Keratinocyte (primary cell): ENCODE results near the gene PLSCR4. TPM values are rescaled to one million over a fixed set of nuclear protein-coding genes. Genes with fewer than 3 reads are reported as not detected.

Experiments used
- DNase-seq: peaks from one replicate; pipeline ENCODE4 v3.0.0-alpha.2; 2011; ENCODE audit warnings: low read depth, missing footprints, low spot score
- FAIRE-seq: peaks from 2 replicates; lab custom pipeline; 2011; peaks lifted over from hg19 to GRCh38; lab: Jason Lieb, UNC
- H2AFZ ChIP-seq: 2 replicates; pipeline ENCODE4 v1.6.0; 2012; ENCODE audit warnings: low read length, control low read depth, inconsistent platforms; ENCODE audit not compliant: control insufficient read depth
- H3K27ac ChIP-seq: 2 replicates; pipeline ENCODE4 v1.5.1; 2011; ENCODE audit warnings: low read length; ENCODE audit not compliant: control insufficient read depth, insufficient read depth
- H3K27me3 ChIP-seq: 3 replicates; pipeline ENCODE4 v1.6.0; 2011; ENCODE audit warnings: low read length; ENCODE audit not compliant: control insufficient read depth, insufficient read depth; ENCODE audit errors: extremely low read depth
- H3K36me3 ChIP-seq, 2 experiments: 2 replicates in 1 of 2; 3 replicates in 1 of 2; pipeline ENCODE4 v1.5.1; 2011; ENCODE audit warnings: low read length in 2 of 2, mild to moderate bottlenecking in 1 of 2; ENCODE audit not compliant: control insufficient read depth in 2 of 2, insufficient read depth in 2 of 2; ENCODE audit errors: extremely low read depth in 1 of 2
- H3K4me1 ChIP-seq: 3 replicates; pipeline ENCODE4 v1.5.1; 2011; ENCODE audit warnings: low read length; ENCODE audit not compliant: control insufficient read depth, insufficient read depth; ENCODE audit errors: extremely low read depth
- H3K4me2 ChIP-seq: 3 replicates; pipeline ENCODE4 v1.6.0; 2011; ENCODE audit warnings: low read depth, low read length; ENCODE audit not compliant: control insufficient read depth, insufficient read depth; ENCODE audit errors: extremely low read depth
- H3K4me3 ChIP-seq, 3 experiments: fragments of 200-600 bp in 1 of 3; sonication (generic) in 1 of 3; 2 replicates in 2 of 3; 3 replicates in 1 of 3; pipeline ENCODE4 v1.5.1; 2011 to 2016; ENCODE audit warnings: low read length in 3 of 3, mild to moderate bottlenecking in 3 of 3, control low read depth in 2 of 3, inconsistent platforms in 1 of 3, low read depth in 1 of 3, mixed read lengths in 1 of 3, mixed run types in 1 of 3, moderate library complexity in 1 of 3; ENCODE audit not compliant: control insufficient read depth in 2 of 3, insufficient read depth in 2 of 3; ENCODE audit errors: extremely low read depth in 1 of 3
- H3K79me2 ChIP-seq: 2 replicates; pipeline ENCODE4 v1.6.0; 2012; ENCODE audit warnings: low read length; ENCODE audit not compliant: control insufficient read depth, insufficient read depth
- H3K9ac ChIP-seq: 3 replicates; pipeline ENCODE4 v1.6.0; 2011; ENCODE audit warnings: low read length; ENCODE audit not compliant: control insufficient read depth, insufficient read depth; ENCODE audit errors: extremely low read depth
- H3K9me1 ChIP-seq: 3 replicates; pipeline ENCODE4 v1.6.0; 2011; ENCODE audit warnings: low read length; ENCODE audit not compliant: control insufficient read depth, insufficient read depth; ENCODE audit errors: extremely low read depth
- H3K9me3 ChIP-seq: 2 replicates; pipeline ENCODE4 v1.5.1; 2012; ENCODE audit warnings: low read depth, low read length; ENCODE audit not compliant: control insufficient read depth
- H4K20me1 ChIP-seq: 3 replicates; pipeline ENCODE4 v1.6.0; 2011; ENCODE audit warnings: low read length; ENCODE audit not compliant: control insufficient read depth, insufficient read depth; ENCODE audit errors: extremely low read depth
- EZH2 ChIP-seq: IDR thresholded peaks from one replicate; pipeline ENCODE4 v1.6.1; 2012; ENCODE audit warnings: inconsistent platforms, mild to moderate bottlenecking, low read length, moderate library complexity
- dilution Hi-C: fragments of 300-500 bp; cut with MboI; formaldehyde crosslinking; loops from one replicate; pipeline ENCODE4 v1.7.0; 2020; ENCODE audit warnings: low sequenced_read_pairs; ENCODE audit not compliant: extremely low pct_ligation_motif_present
- polyA plus RNA-seq, 5 experiments: library from polyadenylated mRNA; depleted of rRNA in 3 of 5; stranded (reverse) in 3 of 5; stranded (forward) in 1 of 5; unstranded in 1 of 5; fragments of >200 nt; gene quantifications; 1 replicate in 1 of 5; 2 replicates in 3 of 5; 3 replicates in 1 of 5; pipeline versions ENCODE4 v1.2.1 to v1.2.3, GENCODE V29; 2011 to 2012; ENCODE audit warnings: missing spikeins in 2 of 5, low read depth in 1 of 5, low replicate concordance in 1 of 5
- TF ChIP-seq, protein P1 (sequence below), 3 experiments: IDR thresholded peaks in 1 of 3; conservative IDR thresholded peaks in 1 of 3; optimal IDR thresholded peaks in 1 of 3; 2 replicates in 2 of 3; 3 replicates in 1 of 3; pipeline versions ENCODE3 to v1.5.1; 2011; ENCODE audit warnings: low read length in 3 of 3, mild to moderate bottlenecking in 3 of 3, moderate library complexity in 2 of 3, control low read depth in 1 of 3, inconsistent platforms in 1 of 3; ENCODE audit not compliant: insufficient read depth in 2 of 3; ENCODE audit errors: extremely low read depth in 1 of 3

The PLSCR4 gene
- polyA plus RNA-seq, 1 donor (not counting 4 experiments of a cell fraction or from before 2014, with no cell fraction given), result 1.5 TPM

DNA sequence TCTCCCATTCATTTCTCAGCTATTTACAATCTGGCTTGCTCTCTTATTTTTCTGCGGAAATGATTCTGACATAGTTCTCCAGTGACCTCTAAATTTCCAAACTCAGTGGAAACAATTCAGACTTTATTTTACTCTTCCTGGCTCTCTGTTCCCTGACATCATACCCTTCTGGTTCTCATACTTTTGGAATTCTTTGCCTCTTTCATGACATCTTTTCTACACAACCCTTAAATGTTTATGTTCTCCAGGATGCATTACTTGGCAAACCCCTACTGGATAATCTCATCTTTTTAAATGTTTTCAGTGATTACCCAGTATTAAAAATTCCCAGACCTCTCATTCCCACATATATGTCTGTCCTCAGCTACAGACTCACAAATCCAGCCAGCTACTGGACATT lies 23.9 kb upstream of the PLSCR4 start:
- H3K4me1 ChIP-seq, result no peaks in the 10 kb centered on the region
- H4K20me1 ChIP-seq, result no peaks in the 10 kb centered on the region
- no peak overlapping the region for H3K27ac ChIP-seq
- H3K9ac ChIP-seq, result no peak overlapping the region
- dilution Hi-C loops, result no loop called here
- no peaks in the 10 kb centered on the region for H3K27me3 ChIP-seq
- no peak overlapping the region for H3K4me3 ChIP-seq
- TF ChIP-seq, protein P1, sequence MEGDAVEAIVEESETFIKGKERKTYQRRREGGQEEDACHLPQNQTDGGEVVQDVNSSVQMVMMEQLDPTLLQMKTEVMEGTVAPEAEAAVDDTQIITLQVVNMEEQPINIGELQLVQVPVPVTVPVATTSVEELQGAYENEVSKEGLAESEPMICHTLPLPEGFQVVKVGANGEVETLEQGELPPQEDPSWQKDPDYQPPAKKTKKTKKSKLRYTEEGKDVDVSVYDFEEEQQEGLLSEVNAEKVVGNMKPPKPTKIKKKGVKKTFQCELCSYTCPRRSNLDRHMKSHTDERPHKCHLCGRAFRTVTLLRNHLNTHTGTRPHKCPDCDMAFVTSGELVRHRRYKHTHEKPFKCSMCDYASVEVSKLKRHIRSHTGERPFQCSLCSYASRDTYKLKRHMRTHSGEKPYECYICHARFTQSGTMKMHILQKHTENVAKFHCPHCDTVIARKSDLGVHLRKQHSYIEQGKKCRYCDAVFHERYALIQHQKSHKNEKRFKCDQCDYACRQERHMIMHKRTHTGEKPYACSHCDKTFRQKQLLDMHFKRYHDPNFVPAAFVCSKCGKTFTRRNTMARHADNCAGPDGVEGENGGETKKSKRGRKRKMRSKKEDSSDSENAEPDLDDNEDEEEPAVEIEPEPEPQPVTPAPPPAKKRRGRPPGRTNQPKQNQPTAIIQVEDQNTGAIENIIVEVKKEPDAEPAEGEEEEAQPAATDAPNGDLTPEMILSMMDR (optimal IDR thresholded peaks at IDR 0.05 in 1 of 3, IDR thresholded peaks at IDR 0.05 in 1 of 3, conservative IDR thresholded peaks at IDR 0.05 in 1 of 3; ENCODE audit: extremely low read depth in 1 of 3, insufficient read depth in 2 of 3, low read length in 3 of 3), result no peak
- TF ChIP-seq EZH2, result no peak
- no peaks in the 10 kb centered on the region for H3K9me1 ChIP-seq
- H2AFZ ChIP-seq, result no peak overlapping the region
- no peak for DNase-seq
- H3K79me2 ChIP-seq, result no peaks in the 10 kb centered on the region
- H3K9me3 ChIP-seq, result no peaks in the 10 kb centered on the region
- no peak overlapping the region for H3K4me2 ChIP-seq
- H3K36me3 ChIP-seq, result no peaks in the 10 kb centered on the region
- FAIRE-seq, result no peak

DNA sequence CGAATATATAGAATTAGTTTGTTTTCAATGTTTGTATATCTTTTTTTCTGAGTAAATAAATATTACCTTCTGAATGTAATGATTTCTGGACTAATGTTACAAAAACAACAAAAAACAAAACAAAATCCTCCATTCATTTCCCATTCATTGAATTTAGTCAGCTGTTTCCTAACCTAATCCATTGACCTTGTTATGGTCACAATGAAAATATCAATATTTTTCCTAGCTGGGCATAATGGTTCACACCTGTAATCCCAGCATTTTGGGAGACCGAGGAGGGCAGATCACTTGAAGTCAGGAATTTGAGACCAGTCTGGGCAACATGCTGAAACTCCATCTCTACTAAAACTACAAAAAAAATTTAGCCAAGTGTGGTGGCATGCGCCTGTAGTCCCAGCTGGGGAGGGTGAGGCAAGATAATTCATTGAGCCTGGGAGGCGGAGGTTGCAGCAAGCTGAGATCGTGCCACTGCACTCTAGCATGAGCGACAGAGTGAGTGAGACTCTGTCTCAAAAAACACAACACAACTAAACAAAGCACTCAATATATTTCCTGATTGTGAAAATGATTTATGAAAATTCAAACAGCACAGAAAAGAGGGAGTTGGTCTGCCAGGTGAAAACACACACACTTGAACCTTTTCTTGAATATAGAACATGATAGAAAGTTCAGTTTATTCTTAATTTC lies 23.0 kb upstream of the PLSCR4 start:
- H2AFZ ChIP-seq, result no peak overlapping the region
- no peaks in the 10 kb centered on the region for H3K4me1 ChIP-seq
- no peaks in the 10 kb centered on the region for H3K79me2 ChIP-seq
- H3K4me2 ChIP-seq, result no peak overlapping the region
- no peaks in the 10 kb centered on the region for H3K9me1 ChIP-seq
- FAIRE-seq (no peak), DNase-seq (no peak)
- H4K20me1 ChIP-seq, result no peaks in the 10 kb centered on the region
- H3K27me3 ChIP-seq, result no peaks in the 10 kb centered on the region
- dilution Hi-C loops, result no loop called here
- H3K27ac ChIP-seq, result no peak overlapping the region
- no peak for TF ChIP-seq EZH2
- TF ChIP-seq, protein P1 (optimal IDR thresholded peaks at IDR 0.05 in 1 of 3, IDR thresholded peaks at IDR 0.05 in 1 of 3, conservative IDR thresholded peaks at IDR 0.05 in 1 of 3; ENCODE audit: extremely low read depth in 1 of 3, insufficient read depth in 2 of 3, low read length in 3 of 3), result no peak
- no peak overlapping the region for H3K4me3 ChIP-seq
- no peak overlapping the region for H3K9ac ChIP-seq
- no peaks in the 10 kb centered on the region for H3K9me3 ChIP-seq
- no peaks in the 10 kb centered on the region for H3K36me3 ChIP-seq
